ENCODE data around the gene DYNC1I2. TPM values are rescaled to one million over a fixed set of nuclear protein-coding genes. Genes with fewer than 3 reads are reported as not detected.

The DYNC1I2 gene
- total RNA-seq, 1 experiment from 2014 or later = 124 TPM

DNA sequence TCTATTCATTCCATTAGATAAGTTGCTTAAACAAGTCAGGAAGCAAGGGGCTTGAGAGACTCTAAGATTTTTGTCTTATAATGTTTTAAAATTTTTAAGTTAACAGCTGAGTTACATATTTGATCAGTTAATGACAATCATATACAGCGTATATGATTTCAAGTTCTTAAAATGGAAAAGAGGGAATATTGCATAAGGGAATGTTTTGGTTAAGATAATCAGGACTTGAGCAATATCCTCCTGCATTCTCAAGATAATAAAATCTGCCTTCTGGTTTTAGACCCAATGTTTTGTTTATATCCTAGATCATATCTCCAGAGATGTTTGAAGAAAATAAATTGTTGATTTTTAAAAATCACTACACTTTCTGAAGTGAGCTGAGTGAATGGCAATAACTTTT lies 13.4 kb upstream of the DYNC1I2 start:
- ChIA-PET POLR2A (ENCODE audit: low non-redundant PET) (no interaction called here), CTCF (no interaction called here)
- no peaks in the 10 kb centered on the region for H3K36me3 ChIP-seq (ENCODE audit: insufficient read depth, low read length, poor library complexity, severe bottlenecking)
- intact Hi-C loops (cut with micrococcal nuclease; ENCODE audit: unreplicated experiment) = no loop called here
- H3K9me3 ChIP-seq (ENCODE audit: low read depth, low read length, poor library complexity, severe bottlenecking) = no peaks in the 10 kb centered on the region
- peaks cover 42% of the 10 kb centered on the region for H3K4me1 ChIP-seq (ENCODE audit: insufficient read depth, low read length, poor library complexity, severe bottlenecking)
- H3K27me3 ChIP-seq (replicated peaks; ENCODE audit: insufficient read depth, low read depth, low read length, poor library complexity) = no peaks in the 10 kb centered on the region
- no peak overlapping the region for H3K4me3 ChIP-seq (ENCODE audit: low read depth, low read length, poor library complexity, severe bottlenecking)
- BruUV-seq (replicated peaks) = no TSS peak
- TF ChIP-seq EZH2 (IDR thresholded peaks at IDR 0.05; ENCODE audit: borderline replicate concordance, low read depth, low read length, poor library complexity, severe bottlenecking) = no peak
- no peak for TF ChIP-seq CTCF (conservative IDR thresholded peaks at IDR 0.05; ENCODE audit: low read depth, low read length)
- H3K27ac ChIP-seq (ENCODE audit: low read depth, low read length, poor library complexity, severe bottlenecking) = peak overlapping the region; percentile 74
- no peak for DNase-seq (ENCODE audit: low spot score)

DNA sequence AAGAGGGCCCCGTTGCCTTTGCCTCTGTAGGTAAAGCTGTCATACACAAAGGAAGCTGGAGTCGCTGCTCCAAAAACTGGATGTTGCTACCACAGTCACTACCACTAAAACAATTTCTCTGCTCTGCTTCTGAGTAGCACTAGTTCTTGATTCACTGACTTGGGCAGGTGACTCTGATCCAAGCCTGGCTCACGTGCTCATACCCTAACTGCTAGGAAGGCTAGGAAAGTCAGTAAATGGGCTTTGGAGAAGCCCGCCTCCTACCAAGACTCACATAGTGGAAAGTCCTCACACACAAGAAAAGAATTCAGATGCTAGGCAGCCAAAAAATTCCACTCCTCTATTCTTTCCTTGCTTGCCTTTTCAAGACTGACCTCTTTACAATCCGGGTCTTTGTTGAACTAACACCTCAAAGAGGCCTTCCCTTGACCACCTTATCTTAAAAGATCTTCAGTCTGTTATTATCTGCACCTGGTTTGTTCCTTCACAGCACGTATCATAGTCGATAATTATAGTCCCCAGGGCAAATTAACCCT lies 11.4 kb upstream of the DYNC1I2 start:
- POLR2A ChIA-PET (ENCODE audit: low non-redundant PET) = no interaction called here
- H3K4me1 ChIP-seq (ENCODE audit: insufficient read depth, low read length, poor library complexity, severe bottlenecking) = peaks cover 28% of the 10 kb centered on the region
- no peaks in the 10 kb centered on the region for H3K27me3 ChIP-seq (replicated peaks; ENCODE audit: insufficient read depth, low read depth, low read length, poor library complexity)
- H3K4me3 ChIP-seq (ENCODE audit: low read depth, low read length, poor library complexity, severe bottlenecking) = no peak overlapping the region
- CTCF ChIA-PET = no interaction called here
- BruUV-seq (replicated peaks) = no TSS peak
- H3K27ac ChIP-seq (ENCODE audit: low read depth, low read length, poor library complexity, severe bottlenecking) = peak overlapping the region; percentile 18
- no peaks in the 10 kb centered on the region for H3K36me3 ChIP-seq (ENCODE audit: insufficient read depth, low read length, poor library complexity, severe bottlenecking)
- TF ChIP-seq EZH2 (IDR thresholded peaks at IDR 0.05; ENCODE audit: borderline replicate concordance, low read depth, low read length, poor library complexity, severe bottlenecking) = no peak
- TF ChIP-seq CTCF (conservative IDR thresholded peaks at IDR 0.05; ENCODE audit: low read depth, low read length) = no peak
- H3K9me3 ChIP-seq (ENCODE audit: low read depth, low read length, poor library complexity, severe bottlenecking) = no peaks in the 10 kb centered on the region
- no peak for DNase-seq (ENCODE audit: low spot score)
- intact Hi-C loops (cut with micrococcal nuclease; ENCODE audit: unreplicated experiment) = no loop called here

DNA sequence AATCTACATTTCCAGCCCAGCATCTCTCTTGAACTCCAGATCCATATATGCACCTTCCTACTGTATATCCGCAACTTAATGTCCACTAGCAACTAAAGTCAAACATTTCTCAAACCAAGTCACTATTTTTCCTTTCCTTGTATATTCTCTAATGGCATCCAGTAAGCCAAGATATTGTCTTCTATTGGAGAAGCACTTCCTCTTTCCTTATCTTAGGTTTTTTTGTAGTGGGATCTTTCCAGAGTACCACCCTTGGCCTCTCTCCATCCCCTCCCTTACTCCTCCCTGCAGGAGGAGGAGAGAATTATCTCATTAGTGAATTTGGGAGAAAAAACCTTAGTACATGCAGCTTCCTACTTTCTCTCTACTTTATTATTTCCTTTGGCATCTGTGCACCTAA lies 8.7 kb upstream of the DYNC1I2 start:
- ChIA-PET POLR2A (ENCODE audit: low non-redundant PET) (no interaction called here), CTCF (no interaction called here)
- no peak overlapping the region for H3K4me3 ChIP-seq (ENCODE audit: low read depth, low read length, poor library complexity, severe bottlenecking)
- no peaks in the 10 kb centered on the region for H3K9me3 ChIP-seq (ENCODE audit: low read depth, low read length, poor library complexity, severe bottlenecking)
- intact Hi-C loops (cut with micrococcal nuclease; ENCODE audit: unreplicated experiment) = no loop called here
- H3K27ac ChIP-seq (ENCODE audit: low read depth, low read length, poor library complexity, severe bottlenecking) = no peak overlapping the region
- H3K36me3 ChIP-seq (ENCODE audit: insufficient read depth, low read length, poor library complexity, severe bottlenecking) = no peaks in the 10 kb centered on the region
- no peaks in the 10 kb centered on the region for H3K27me3 ChIP-seq (replicated peaks; ENCODE audit: insufficient read depth, low read depth, low read length, poor library complexity)
- TF ChIP-seq CTCF (conservative IDR thresholded peaks at IDR 0.05; ENCODE audit: low read depth, low read length) (no peak), EZH2 (IDR thresholded peaks at IDR 0.05; ENCODE audit: borderline replicate concordance, low read depth, low read length, poor library complexity, severe bottlenecking) (no peak)
- BruUV-seq (replicated peaks) = no TSS peak
- DNase-seq (ENCODE audit: low spot score) = no peak
- H3K4me1 ChIP-seq (ENCODE audit: insufficient read depth, low read length, poor library complexity, severe bottlenecking) = peaks cover 6% of the 10 kb centered on the region

Data from A673 (cell line).